ENCODE results near the gene ADGRB2.

ADGRB2 gene

GRCh38 chr1:31677401-31677800 is 86.7 kb downstream of the ADGRB2 start:
- Histone ChIP-seq H3K36me3 (ENCODE audit: low read length) (no peaks in the 10 kb centered on the region), H3F3A (ENCODE audit: insufficient read depth) (no peaks in the 10 kb centered on the region), H3K9ac (ENCODE audit: low read length) (no peak overlapping the region), H3K9me3 (ENCODE audit: insufficient read depth, low read length) (no peaks in the 10 kb centered on the region), H3K4me3 (ENCODE audit: insufficient read depth, low read length, poor library complexity, severe bottlenecking) (no peak overlapping the region), H3K27ac (ENCODE audit: low read depth, low read length) (no peak overlapping the region), H3K4me2 (ENCODE audit: low read depth, low read length, poor library complexity, severe bottlenecking) (no peak overlapping the region), H3K27me3 (ENCODE audit: low read length) (no peaks in the 10 kb centered on the region), H4K20me1 (ENCODE audit: low read depth, low read length) (no peaks in the 10 kb centered on the region), H3K79me2 (ENCODE audit: insufficient read depth, low read length) (no peaks in the 10 kb centered on the region), H3K9me2 (replicated peaks; ENCODE audit: insufficient read depth, low read length) (no peaks in the 10 kb centered on the region), H2AFZ (ENCODE audit: low read depth, low read length, severe bottlenecking) (no peak overlapping the region)
- no peak for TF ChIP-seq EZH2phosphoT487 (conservative IDR thresholded peaks at IDR 0.05; ENCODE audit: low read length)
- no peak for TF ChIP-seq CTCF (IDR thresholded peaks at IDR 0.05; ENCODE audit: insufficient read depth, low read length, poor library complexity, severe bottlenecking)
